ENCODE results near the gene RPL10. TPM values are rescaled to one million over a fixed set of nuclear protein-coding genes. Genes with fewer than 3 reads are reported as not detected.

Gene RPL10
- polyA plus RNA-seq, 1 donor from 2014 or later = 3,689 TPM

DNA sequence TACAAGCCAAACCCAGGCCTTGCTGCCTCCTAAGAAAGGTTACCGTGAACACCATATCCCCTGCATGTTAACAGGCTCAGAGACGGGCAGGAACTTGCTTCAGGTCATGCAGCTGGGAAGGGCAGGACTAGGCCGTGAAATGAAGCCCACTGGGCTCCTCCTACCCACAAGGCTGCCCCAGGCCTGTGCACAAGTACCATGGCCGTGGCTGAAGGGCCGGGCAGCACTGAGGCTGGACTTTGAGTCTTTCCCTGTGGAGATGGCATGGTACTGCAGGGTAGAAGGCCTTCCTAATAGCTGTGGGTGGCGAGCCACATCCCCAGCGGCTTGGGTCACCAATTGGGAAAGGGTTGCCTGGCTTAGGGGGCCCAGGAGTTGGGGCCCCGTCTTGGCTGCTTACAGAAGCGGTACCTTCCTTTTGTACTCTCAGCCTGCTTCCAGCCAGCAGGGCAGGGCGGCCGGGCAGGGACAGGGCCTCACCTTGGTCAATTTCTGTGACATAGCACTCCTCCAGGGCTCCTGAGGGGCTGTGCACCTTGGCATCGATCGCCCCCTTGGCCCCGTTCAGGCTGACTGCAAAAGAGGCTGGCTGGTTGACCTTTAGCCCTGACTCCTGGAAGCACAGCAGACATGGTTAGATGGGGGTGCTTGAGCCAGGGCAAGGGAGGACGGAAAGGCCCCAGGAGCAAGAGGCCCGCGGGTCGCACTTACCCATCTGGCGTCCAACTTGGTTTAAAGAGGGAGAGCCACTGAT, 47.6 kb upstream of the RPL10 start:
- no peak overlapping the region for H3K9ac ChIP-seq (ENCODE audit: low read length)
- H3K27ac ChIP-seq (ENCODE audit: low read length) = no peak overlapping the region
- no peaks in the 10 kb centered on the region for H3K36me3 ChIP-seq (ENCODE audit: insufficient read depth, low read length)
- H3K9me2 ChIP-seq (ENCODE audit: insufficient read depth, low read length) = no peaks in the 10 kb centered on the region
- H2AFZ ChIP-seq (ENCODE audit: low read depth, low read length) = no peak overlapping the region
- H3K27me3 ChIP-seq (ENCODE audit: insufficient read depth, low read depth, low read length) = no peaks in the 10 kb centered on the region
- no peak overlapping the region for H3K4me3 ChIP-seq (ENCODE audit: low read length)
- no peak overlapping the region for H3K4me2 ChIP-seq (ENCODE audit: low read length)
- no peaks in the 10 kb centered on the region for H4K20me1 ChIP-seq (ENCODE audit: insufficient read depth)
- TF ChIP-seq POLR2AphosphoS5 (IDR thresholded peaks at IDR 0.05) = no peak
- TF ChIP-seq RAD21 (conservative IDR thresholded peaks at IDR 0.05) = no peak
- TF ChIP-seq MXI1 (conservative IDR thresholded peaks at IDR 0.05; ENCODE audit: poor library complexity, severe bottlenecking) = no peak
- no peak for TF ChIP-seq TAF1 (IDR thresholded peaks at IDR 0.05; ENCODE audit: low read depth)
- TF ChIP-seq, protein P1, sequence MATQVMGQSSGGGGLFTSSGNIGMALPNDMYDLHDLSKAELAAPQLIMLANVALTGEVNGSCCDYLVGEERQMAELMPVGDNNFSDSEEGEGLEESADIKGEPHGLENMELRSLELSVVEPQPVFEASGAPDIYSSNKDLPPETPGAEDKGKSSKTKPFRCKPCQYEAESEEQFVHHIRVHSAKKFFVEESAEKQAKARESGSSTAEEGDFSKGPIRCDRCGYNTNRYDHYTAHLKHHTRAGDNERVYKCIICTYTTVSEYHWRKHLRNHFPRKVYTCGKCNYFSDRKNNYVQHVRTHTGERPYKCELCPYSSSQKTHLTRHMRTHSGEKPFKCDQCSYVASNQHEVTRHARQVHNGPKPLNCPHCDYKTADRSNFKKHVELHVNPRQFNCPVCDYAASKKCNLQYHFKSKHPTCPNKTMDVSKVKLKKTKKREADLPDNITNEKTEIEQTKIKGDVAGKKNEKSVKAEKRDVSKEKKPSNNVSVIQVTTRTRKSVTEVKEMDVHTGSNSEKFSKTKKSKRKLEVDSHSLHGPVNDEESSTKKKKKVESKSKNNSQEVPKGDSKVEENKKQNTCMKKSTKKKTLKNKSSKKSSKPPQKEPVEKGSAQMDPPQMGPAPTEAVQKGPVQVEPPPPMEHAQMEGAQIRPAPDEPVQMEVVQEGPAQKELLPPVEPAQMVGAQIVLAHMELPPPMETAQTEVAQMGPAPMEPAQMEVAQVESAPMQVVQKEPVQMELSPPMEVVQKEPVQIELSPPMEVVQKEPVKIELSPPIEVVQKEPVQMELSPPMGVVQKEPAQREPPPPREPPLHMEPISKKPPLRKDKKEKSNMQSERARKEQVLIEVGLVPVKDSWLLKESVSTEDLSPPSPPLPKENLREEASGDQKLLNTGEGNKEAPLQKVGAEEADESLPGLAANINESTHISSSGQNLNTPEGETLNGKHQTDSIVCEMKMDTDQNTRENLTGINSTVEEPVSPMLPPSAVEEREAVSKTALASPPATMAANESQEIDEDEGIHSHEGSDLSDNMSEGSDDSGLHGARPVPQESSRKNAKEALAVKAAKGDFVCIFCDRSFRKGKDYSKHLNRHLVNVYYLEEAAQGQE (IDR thresholded peaks at IDR 0.05; ENCODE audit: borderline replicate concordance) = no peak
- no peaks in the 10 kb centered on the region for H3F3A ChIP-seq (ENCODE audit: insufficient read depth, low read length, poor library complexity, severe bottlenecking)
- H3K79me2 ChIP-seq (replicated peaks; ENCODE audit: insufficient read depth, low read length) = no peaks in the 10 kb centered on the region
- no peaks in the 10 kb centered on the region for H3K9me3 ChIP-seq (ENCODE audit: low read length)

GRCh38 chrX:154351183-154352011, 46.8 kb upstream of the RPL10 start:
- H3K4me2 ChIP-seq (ENCODE audit: low read length) = no peak overlapping the region
- H3F3A ChIP-seq (ENCODE audit: insufficient read depth, low read length, poor library complexity, severe bottlenecking) = no peaks in the 10 kb centered on the region
- H3K9me2 ChIP-seq (ENCODE audit: insufficient read depth, low read length) = no peaks in the 10 kb centered on the region
- H2AFZ ChIP-seq (ENCODE audit: low read depth, low read length) = no peak overlapping the region
- H3K9ac ChIP-seq (ENCODE audit: low read length) = no peak overlapping the region
- no peaks in the 10 kb centered on the region for H3K79me2 ChIP-seq (replicated peaks; ENCODE audit: insufficient read depth, low read length)
- H3K9me3 ChIP-seq (ENCODE audit: low read length) = no peaks in the 10 kb centered on the region
- TF ChIP-seq MXI1 (conservative IDR thresholded peaks at IDR 0.05; ENCODE audit: poor library complexity, severe bottlenecking) = no peak
- no peaks in the 10 kb centered on the region for H4K20me1 ChIP-seq (ENCODE audit: insufficient read depth)
- H3K36me3 ChIP-seq (ENCODE audit: insufficient read depth, low read length) = no peaks in the 10 kb centered on the region
- no peak overlapping the region for H3K4me3 ChIP-seq (ENCODE audit: low read length)
- H3K27ac ChIP-seq (ENCODE audit: low read length) = no peak overlapping the region
- no peaks in the 10 kb centered on the region for H3K27me3 ChIP-seq (ENCODE audit: insufficient read depth, low read depth, low read length)

GRCh38 chrX:154352012-154352401, 46.2 kb upstream of the RPL10 start:
- H3K9me2 ChIP-seq (ENCODE audit: insufficient read depth, low read length) = no peaks in the 10 kb centered on the region
- H2AFZ ChIP-seq (ENCODE audit: low read depth, low read length) = no peak overlapping the region
- no peaks in the 10 kb centered on the region for H4K20me1 ChIP-seq (ENCODE audit: insufficient read depth)
- no peaks in the 10 kb centered on the region for H3K9me3 ChIP-seq (ENCODE audit: low read length)
- H3K79me2 ChIP-seq (replicated peaks; ENCODE audit: insufficient read depth, low read length) = no peaks in the 10 kb centered on the region
- no peaks in the 10 kb centered on the region for H3K27me3 ChIP-seq (ENCODE audit: insufficient read depth, low read depth, low read length)
- no peak overlapping the region for H3K27ac ChIP-seq (ENCODE audit: low read length)
- H3K9ac ChIP-seq (ENCODE audit: low read length) = no peak overlapping the region
- no peaks in the 10 kb centered on the region for H3K36me3 ChIP-seq (ENCODE audit: insufficient read depth, low read length)
- H3K4me2 ChIP-seq (ENCODE audit: low read length) = no peak overlapping the region
- H3F3A ChIP-seq (ENCODE audit: insufficient read depth, low read length, poor library complexity, severe bottlenecking) = no peaks in the 10 kb centered on the region
- TF ChIP-seq, protein P1 (IDR thresholded peaks at IDR 0.05; ENCODE audit: borderline replicate concordance) = no peak
- TF ChIP-seq SMC3 (conservative IDR thresholded peaks at IDR 0.05; ENCODE audit: poor library complexity) (no peak), CTCF (IDR thresholded peaks at IDR 0.05; ENCODE audit: poor library complexity, severe bottlenecking) (no peak), MXI1 (conservative IDR thresholded peaks at IDR 0.05; ENCODE audit: poor library complexity, severe bottlenecking) (no peak), RAD21 (conservative IDR thresholded peaks at IDR 0.05) (no peak), EP300 (conservative IDR thresholded peaks at IDR 0.05; ENCODE audit: poor library complexity, severe bottlenecking) (no peak)
- H3K4me3 ChIP-seq (ENCODE audit: low read length) = no peak overlapping the region

Measured in neural cell (in vitro differentiated cells).